Cortex of kidney (tissue), 1 donor: ENCODE measurements around the gene RIPPLY3.
"Not testable (repeated sequence)": the region's sequence is repeated elsewhere in the genome, so short reads cannot be mapped to it uniquely, and the experiment has no call there.

Experiments
- DNase-seq: peaks from one replicate; lab custom pipeline; 2025; lab: John Stamatoyannopoulos, UW

RIPPLY3 gene

DNA sequence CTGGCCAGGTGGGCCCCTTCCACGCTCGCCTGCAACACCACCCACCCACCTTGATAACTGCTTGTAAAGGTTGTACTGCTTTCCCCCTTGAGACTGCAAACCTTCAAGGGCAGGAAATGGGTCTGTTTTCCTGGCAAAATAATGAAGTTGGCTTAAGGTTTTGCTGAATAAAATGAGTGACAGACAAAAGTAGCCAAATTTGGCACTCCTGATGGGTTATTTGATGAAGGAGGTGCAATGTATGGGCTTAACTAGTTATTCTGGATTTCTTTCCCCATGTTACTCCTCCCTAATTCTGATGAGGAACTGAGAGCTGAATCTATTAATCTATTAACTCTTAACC, 25.5 kb upstream of the RIPPLY3 start:
- no peak for DNase-seq

DNA sequence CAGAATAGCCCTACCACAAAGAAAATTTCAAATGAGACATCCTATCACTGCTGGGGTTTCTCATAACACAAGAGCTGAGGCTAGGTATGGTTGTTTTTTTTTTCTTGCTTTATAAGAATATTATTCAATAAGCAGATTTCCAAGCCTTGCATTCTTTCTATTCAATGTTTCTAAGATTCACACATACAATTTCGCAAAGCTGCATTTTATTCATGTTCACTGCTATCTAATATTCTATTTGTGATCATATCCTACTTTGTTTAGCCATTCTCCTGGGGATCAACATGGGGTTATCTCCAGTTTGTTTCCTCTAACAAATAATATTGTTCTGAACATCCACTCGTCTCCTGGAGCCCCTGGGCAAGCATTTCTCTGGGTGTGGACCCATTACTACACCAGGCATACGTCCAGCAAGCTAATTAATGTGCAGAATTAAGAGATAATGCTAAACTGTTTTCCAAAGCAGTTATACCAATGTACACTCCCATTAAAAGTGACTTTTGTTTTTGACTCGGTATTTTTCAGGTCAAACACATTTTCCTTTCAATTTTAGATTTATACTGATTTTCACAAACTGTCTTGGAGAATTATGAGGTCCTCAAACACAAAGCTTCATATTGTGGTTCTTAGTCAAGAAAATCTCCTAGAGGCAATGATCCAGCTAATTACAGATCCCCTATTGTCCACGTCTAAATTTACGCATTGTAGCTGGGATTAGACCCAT, 24.4 kb upstream of the RIPPLY3 start:
- no peak for DNase-seq

DNA sequence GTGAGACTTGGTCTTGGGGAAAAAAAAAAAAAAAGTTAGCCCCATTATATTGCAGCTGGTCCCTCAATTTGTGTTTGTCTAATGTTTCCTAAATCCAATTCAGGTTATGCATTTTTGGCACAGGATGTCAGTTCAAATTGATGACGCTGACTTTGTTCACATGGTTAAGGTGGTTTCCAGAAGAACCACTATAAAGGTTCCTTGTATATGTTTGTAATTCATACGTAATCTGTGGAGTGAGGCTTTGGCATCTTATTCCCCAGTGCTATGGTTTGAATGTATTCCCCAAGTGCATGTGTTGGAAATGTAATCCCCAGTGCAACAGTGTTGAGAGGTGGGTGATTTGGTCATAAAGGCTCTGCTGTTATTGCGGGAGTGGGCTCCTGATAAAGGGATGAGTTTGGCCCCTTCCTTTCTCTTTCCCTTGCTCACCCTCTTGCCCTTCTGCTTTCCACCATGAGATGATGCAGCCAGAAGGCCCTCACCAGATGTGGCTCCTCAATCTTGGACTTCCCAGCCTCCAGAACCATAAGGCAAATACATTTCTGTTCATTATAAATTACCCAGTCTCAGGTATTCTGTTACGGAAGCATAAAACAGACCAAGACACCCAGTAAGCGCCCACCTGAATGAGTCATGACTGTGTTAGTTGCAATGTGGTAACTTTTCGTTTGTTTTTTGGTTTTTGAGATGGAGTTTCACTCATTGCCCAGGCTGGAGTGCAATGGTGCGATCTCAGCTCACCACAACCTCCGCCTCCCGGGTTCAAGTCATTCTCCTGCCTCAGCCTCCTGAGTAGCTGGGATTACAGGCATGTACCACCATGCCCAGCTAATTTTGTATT, 20.5 kb upstream of the RIPPLY3 start:
- no peak for DNase-seq

DNA sequence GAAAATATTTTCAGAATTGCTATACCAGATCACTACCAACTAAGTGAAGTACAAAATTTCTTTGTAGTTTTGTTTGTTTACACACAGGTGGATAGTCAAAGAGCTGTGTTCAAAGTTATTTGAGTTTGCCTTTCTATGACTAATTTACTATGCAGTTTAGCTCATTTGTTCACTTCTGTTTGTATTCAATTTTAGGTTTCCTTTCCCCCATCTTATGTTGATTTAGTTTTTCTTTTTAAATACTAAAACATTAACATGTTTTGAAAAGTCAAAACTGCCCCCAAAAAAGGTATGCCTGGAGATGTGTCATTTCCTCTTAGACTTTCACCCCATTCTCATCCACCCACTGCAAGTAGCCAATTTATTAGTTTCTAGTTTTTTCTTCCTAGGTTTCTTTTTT, 18.7 kb upstream of the RIPPLY3 start:
- DNase-seq = no peak

DNA sequence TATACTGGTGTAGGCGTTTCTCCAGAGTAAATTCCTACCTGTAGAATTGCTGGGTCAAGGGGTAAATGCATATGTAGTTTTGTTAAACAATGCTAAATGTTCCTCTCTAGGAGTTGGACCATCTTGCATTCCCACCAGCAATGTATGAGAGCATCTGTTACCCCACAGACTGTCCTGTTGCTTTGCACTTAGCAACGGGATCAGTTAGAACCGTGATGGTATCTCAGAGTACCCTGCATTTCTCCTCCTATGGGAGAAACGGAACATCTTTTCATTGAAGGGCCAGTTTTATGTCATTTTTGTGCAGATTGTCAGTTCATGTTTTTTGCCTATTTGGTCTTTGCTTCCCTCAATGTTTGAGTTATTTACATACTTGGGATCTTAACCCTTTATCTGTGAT, 18.0 kb upstream of the RIPPLY3 start:
- DNase-seq = no peak

DNA sequence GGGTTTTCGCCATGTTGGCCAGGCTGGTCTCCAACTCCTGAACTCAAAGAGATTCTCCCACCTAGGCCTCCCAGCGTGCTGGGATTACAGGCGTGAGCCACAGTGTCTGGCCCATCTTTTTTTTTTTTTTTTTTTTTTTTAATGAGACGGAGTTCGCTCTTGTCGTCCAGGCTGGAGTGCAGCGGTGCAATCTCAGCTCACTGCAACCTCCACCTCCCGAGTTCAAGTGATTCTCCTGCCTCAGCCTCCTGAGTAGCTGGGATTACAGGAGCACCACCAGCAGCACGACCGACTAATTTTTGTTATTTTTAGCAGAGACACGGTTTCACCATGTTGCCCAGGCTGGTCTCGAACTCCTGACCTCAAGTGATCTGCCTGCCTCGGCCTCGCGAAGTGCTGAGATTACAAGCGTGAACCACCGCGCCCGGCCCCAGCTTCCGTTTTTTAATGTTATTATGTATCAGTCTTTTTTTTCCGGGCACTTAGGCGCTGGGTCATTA, 17.3 kb upstream of the RIPPLY3 start:
- not testable (repeated sequence) for DNase-seq

DNA sequence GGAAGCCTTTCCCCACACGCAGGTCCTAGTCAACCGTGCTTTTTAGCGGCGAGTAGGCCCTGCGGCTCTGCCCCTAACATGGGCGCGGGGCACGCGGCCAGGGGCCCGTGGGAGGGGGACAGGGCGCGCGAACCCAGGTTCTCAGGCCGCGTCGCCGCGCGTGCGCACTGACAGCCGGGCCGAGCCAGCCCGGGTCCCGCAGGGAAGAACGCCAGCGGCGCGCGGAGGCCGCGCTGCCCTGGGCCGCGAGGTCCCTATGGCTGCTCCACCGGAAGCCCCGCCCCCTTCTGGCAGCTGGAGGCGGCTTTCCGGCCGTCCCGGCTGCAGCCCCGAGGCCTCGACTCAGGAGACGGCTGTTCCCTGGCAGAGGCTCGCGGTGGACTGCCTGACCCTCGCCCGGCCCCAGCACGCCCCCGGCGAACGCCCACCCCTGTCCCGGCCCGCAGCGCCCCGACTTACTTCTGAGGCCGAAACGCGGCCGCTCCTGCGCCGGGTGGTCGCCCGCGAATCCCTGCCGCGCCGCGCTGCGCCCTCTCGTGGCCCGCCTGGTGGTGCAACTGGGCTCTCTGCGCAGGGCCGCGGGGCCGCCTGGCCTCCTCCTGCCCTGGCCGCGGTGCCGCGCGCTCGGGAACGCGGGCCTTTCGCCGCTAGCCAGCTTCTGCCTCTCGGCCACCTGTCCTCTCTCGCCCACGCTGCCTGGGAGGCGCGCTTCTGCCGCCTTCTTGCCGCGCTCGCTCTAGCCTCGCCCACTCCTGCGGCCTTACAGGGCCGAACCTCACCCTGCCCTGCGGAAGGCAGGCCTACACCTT, 16.6 kb upstream of the RIPPLY3 start:
- peak; percentile 18 for DNase-seq

DNA sequence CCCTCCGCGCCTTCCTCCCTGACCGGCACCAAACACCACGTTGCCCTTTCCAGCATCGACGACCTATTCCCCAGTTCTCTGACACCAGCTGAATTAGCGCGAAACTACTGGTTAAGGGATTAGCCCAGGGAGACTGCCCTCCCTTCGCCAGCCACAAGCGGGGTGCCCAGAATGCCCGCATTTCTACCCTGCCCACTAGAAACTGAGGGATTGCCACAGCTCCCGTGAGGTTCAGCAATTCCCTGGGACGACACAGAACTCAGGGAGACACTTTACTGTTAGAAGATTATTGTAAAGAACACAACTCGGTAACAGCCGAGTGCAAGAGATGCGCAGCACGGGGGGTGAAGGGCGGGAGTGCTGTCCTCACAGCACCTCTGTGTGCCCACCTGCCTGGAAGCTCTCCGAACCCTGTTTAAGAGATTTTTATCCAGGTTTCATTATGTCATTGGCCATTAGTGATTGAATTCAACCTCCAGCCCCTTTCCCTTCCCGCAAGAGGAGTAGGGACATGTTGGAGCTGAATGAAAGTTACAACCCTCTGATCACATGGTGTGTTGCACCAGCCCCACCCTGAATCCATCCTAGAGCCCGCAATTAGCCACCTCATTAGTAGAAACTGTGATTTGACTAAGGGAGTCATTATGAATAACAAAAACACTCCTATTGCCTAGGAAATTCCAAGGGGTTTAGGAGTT, 15.8 kb upstream of the RIPPLY3 start:
- no peak for DNase-seq

DNA sequence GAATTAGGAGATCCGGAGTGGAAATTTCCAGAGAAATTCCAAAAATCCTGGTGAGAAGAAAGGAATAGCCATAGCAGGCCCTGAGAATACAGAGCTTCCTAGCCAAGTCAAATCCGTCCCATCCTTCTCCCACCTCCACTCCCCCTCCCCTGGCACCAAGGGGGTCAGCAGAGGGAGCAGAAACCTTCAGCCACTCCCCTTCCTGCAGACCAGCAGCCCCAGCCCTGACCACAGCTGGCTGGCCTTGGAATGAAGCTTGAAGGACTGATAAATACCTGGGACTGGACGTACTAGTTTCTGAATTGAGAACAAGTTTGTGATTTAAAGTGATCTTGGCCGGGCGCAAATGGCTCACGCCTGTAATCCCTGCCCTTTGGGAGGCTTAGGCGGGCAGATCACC, 13.8 kb upstream of the RIPPLY3 start:
- no peak for DNase-seq

DNA sequence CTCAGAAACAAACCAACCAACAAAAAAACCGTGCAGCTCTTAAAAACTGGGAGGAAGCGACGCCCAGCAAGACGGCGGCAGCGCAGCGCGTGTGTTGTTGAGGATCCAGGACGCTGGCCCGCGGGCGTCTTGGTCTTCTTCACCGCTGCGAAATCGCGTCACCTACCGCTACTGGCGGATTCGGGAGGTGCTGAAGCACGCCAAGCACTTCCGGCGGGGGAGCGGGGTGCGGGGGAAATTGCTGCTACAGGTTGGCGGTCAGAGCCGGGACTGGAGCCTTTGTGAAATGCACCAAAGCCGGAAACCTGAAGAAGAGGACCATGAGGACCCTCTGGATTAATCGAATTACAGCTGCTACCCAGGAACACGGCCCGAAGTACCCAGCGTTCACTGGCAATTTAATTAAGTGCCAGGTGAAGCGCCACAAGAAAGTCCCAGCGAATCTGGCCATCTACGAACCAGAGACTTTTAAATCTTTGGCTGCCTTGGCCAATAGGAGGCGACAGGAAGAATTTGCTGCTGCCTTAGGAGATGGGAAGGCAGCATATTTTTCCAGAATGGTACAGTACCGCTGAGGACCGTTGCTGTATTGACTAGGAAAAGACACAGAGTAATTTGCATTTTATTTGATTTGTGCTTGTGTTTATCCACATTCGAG, 11.9 kb upstream of the RIPPLY3 start:
- DNase-seq = no peak

DNA sequence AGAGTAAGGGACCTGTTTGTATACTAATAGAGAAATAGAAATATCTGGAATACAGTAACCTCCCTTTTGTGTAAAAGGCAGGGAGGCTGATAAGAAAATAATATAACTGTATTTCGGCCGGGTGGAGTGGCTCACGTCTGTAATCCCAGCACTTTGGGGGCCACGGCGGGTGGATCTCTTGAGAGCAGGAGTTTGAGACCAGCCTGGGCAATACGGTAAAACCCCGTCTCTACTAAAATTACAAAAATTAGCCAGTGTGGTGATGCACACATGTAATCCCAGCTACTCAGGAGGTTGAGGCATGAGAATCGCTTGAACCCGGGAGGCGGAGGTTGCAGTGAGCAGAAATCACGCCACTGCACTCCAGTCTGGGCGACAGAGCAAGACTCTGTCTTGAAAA, 11.2 kb upstream of the RIPPLY3 start:
- DNase-seq = not testable (repeated sequence)

DNA sequence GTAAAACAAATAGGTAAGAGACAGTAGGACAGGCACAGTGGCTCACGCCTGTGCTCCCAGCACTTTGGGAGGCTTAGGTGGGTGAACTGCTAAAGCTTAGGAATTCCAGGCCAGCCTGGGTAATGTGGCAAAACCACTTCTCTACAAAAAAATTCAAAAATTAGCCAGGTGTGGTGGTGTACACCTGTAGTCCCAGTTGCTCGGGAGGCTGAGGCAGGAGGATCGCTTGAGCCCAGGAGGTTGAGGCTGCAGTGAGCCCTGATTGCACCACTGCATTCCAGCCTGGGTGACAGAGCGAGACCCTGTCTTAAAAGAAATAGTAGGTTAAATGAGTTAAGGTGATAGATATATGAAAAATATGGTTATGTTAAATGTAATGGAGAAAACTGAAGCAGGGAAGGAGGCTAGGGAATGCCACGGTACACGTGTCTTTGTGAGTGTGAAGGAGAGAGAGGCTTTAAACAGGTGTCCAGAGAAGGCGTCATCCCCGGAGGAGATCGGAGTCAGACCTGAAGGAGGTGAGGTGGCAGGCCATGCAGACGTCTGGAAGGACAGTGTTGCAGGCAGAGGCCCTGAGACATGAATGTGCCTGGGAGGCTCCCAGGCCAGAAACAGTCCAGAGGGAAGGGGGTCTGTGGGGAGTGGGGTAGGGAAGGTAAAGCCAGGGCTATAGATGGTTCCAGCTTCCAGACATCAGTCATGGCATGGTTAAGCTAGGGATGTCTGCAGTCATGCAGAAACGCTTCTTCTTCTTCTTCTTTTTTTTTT, 7.2 kb upstream of the RIPPLY3 start:
- no peak for DNase-seq

DNA sequence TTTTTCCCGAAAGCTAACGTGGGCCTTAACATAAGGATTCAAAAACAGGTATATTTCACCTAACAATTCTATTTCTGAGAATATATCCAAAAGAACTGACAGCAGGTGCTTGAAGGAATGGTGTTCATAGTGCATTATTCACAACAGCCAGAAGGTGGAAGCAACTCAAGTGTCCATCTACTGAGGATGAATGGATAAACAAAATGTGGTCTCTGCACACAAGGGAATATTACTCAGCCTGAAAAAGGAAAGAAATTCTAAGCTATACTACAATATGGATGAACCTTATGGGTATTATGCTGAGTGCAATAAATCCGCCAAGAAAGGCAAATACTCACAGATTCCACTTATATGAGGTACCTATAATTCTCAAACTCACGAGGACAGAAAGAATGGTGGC, 6.1 kb upstream of the RIPPLY3 start:
- DNase-seq = no peak

DNA sequence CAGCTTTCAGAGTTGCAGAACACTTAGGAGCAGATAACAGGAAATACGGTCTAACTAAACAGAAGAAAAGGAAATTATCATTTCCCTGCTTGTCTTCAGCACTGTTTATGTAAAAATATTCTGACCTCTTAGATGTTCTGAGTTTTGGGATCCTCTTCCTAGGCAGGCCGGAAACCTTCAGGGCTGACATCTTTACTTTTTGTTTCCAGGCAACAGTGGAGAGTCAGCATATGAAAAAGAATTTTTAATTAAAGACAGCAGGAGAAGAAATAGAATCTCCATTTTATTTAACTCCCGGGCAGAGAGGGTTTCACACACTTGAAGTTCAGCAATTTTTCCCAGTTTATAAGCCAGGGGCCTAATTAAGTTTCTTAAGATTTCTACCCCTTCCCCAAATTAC, 5.1 kb upstream of the RIPPLY3 start:
- no peak for DNase-seq

DNA sequence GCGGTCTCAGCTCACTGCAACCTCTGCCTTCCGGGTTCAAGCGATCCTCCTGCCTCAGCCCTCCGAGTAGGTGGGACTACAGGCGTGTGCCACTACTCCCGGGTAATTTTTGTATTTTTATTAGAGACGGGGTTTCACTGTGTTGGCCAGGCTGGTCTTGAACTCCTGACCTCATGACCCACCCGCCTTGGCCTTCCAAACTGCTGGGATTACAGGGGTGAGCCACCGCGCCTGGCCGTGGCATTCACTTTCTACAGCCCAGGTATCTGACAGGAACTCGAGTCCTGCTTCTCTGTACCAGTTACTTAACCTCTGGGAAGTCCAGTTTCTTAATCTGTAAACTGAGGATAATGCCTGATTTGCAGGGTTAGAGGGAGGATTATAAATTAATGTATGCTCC, 3.7 kb upstream of the RIPPLY3 start:
- DNase-seq = not testable (repeated sequence)

DNA sequence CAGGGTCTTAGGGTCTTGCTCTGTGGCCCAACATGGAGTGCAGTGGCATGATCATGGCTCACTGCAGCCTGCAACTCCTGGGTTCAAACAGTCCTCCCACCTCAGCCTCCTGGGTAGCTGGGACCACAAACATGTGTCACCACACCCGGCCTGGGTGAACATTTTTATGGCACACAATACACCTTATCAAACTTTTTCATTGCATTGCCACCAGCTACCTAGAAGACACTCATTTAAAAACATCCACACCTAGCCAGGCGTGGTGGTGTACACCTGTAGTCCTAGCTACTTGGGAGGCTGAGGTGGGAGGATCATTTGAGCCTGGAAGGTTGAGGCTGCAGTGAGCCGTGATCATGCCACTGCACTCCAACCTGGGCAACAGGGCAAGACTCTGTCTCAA, 2.6 kb upstream of the RIPPLY3 start:
- not testable (repeated sequence) for DNase-seq

DNA sequence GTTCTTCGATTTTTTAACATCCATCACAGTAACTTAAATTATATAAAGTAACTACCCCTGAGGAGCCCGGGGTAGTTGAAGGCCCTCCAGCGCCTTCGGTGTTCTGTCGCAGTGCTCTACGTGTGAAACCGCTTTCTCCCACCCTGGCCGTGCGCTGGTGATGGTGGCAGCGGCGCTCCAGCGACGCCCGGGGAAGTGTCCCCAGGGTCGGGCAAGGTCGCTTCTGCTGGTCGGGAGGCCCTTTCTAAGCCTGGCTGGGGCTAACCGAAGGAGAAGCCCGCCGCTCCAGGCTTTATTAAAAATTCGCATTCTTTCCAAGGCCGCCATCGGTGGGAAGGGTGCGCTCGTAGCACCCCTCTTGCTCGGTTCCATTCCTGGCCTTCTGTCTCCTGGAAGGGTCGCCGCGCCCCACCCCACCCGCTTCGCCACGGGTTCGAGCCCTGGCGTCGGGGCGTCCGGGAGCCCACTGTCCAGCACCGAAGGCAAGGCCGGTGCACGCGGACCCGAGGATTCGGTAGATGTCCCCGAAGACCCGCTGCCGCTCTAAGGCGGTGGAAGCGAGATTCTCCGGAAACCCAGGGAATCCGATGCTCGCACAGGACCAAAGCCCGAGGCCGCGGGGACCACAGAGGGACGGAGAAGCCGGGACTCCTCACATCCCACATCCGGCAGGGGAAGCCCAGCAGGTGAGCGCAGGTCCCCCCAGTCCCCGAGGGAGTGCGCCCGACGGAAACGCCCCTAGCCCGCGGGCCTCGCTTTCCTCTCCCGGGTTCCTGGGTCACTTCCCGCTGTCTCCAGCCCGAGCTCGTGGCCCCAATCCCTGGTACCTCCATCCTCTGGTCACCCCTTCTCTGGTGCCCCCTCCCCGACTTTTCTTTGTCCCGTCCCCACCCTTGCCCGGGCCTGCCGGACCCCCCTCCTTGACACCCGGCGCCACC, 685 bp upstream of the RIPPLY3 start:
- no peak for DNase-seq

DNA sequence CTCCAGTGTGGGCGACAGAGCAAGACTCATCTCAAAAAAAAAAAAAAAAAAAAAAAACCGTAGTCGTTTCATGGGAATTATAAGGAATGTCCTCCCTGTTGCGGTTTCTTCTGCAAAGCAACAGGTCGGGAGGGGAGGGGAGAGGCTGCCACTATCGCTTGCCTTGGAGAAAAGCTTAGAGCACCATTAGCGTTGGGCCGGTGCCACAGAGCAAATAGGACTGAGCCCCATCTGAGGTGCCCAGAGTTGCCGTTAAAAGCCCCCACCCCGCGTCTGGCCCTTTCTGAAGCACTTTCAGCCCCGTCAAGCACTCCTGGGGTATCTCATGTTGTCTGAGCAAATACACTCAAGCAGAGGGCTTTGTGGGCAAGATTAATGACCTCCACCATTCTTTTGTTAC, 2.2 kb downstream of the RIPPLY3 start:
- DNase-seq = no peak

DNA sequence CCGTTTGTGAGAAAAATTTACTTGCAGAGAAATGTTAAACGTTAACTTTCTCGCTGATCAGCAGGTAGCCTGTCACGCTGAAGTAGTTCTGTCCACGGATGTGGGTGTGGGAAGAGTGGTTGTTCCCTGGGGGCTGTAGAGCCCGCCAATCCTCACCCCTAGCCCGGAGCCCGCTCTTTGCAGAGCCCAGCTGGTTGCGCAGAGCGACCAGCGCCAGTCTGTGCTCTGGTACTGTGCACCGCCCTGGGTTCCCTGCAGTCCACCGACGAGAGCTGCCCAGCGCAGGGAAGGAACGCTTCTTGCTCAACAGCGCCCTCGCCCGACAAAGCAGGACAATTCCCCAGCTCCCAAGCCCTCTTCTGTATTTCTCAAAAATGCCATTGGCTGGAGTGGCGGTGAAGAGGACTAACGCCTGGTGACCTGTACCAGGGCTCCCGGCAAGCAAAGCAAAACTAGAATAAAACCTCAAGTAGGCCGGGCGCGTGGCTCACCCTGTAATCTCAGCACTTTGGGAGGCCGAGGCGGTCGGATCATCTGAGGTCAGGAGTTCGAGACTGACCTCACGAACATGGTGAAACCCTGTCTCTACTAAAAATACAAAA, 3.3 kb downstream of the RIPPLY3 start:
- DNase-seq = peak; percentile 28
